GM18951 (cell line): ENCODE data around the gene TRIM69.
"Not testable (repeated sequence)": the region's sequence is repeated elsewhere in the genome, so short reads cannot be mapped to it uniquely, and the experiment has no call there.

Source experiments
- POLR2A ChIP-seq: IDR thresholded peaks from 4 replicates; pipeline ENCODE4 v1.6.1; 2011; ENCODE audit warnings: mild to moderate bottlenecking; ENCODE audit not compliant: insufficient read length, insufficient read depth; ENCODE audit errors: extremely low read depth
- in situ Hi-C: fragments of 300-500 bp; cut with MboI; formaldehyde crosslinking; loops from one replicate; pipeline ENCODE4 v1.12.0; 2022; ENCODE audit warnings: low sequenced_read_pairs, mixed read lengths, inconsistent platforms; ENCODE audit not compliant: unreplicated experiment

The TRIM69 gene

DNA sequence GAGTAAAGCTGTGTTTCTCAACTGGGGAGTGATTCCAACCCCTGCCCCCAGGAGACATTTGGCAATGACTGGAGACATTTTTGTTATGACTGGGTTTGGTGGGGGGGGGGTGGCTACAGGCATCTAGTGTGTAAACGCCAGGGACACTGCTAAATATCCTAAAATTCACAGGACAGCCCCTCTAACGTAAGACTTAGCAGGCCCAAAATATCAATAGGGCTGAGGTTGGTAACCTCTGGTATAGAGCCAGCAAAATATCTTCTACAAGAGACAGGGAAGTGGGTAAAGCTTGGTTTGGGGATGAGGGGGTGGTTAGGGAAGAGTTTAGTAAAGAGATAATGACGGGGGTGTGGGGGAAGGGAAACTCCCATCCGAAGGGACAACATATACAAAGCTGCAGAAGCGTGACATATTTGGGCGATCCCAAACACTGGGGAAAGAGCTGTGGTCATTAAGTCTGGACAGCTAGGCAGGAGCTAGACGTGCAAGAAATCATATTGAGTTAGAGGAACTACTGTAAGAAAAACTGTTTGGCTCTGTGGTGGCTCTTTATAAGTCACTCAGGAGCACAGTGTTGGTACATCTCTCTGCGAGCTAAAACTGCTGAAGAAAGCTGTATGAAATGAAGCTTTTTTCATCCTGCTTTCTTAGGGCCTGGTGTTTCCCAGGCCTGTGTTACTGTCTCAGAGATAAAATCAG, 697 bp upstream of the TRIM69 start:
- in situ Hi-C loops: loop anchor here (10.0 kb wide), 1 partner anchor 141 kb away; no protein-coding TSS in a partner anchor
- TF ChIP-seq POLR2A: no peak

GRCh38 chr15:44738340-44738984, 2.1 kb downstream of the TRIM69 start:
- in situ Hi-C loops: loop anchor here (10.0 kb wide), 1 partner anchor 144 kb away; no protein-coding TSS in a partner anchor
- TF ChIP-seq POLR2A: no peak

DNA sequence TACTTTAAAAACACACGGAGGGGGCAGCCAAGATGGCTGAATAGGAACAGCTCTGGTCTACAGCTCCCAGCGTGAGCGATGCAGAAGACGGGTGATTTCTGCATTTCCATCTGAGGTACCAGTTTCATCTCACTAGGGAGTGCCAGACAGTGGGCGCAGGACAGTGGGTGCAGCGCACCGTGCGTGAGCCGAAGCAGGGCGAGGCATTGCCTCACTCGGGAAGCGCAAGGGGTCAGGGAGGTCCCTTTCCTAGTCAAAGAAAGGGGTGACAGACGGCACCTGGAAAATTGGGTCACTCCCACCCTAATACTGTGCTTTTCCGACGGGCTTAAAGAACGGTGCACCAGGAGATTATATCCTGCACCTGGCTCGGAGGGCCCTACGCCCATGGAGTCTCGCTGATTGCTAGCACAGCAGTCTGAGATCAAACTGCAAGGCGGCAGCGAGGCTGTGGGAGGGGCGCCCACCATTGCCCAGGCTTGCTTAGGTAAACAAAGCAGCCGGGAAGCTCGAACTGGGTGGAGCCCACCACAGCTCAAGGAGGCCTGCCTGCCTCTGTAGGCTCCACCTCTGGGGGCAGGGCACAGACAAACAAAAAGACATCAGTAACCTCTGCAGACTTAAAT, 3.0 kb downstream of the TRIM69 start:
- in situ Hi-C loops: loop anchor here (10.0 kb wide), 1 partner anchor 145 kb away; no protein-coding TSS in a partner anchor

GRCh38 chr15:44743454-44743853, 7.1 kb downstream of the TRIM69 start:
- in situ Hi-C loops: not testable (repeated sequence)

DNA sequence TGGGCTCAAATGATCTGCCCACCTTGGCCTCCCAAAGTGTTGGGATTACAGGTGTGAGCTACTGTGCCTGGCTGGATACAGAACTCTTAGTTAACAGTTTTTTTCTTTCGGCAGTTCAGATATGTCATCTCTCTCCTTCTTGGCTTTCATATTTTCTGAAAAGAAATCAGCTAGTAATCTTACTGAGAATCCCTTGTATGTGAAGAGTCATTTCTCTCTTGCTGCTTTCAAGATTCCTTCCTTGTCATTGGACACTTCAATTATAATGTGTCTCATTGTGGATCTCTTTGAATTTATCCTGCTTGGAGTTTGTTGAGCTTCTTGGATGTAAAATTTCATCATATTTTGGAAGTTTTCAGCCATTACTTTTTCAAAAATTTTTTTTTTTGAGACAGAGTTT, 17.0 kb downstream of the TRIM69 start:
- in situ Hi-C loops: no loop called here
- TF ChIP-seq POLR2A: no peak

DNA sequence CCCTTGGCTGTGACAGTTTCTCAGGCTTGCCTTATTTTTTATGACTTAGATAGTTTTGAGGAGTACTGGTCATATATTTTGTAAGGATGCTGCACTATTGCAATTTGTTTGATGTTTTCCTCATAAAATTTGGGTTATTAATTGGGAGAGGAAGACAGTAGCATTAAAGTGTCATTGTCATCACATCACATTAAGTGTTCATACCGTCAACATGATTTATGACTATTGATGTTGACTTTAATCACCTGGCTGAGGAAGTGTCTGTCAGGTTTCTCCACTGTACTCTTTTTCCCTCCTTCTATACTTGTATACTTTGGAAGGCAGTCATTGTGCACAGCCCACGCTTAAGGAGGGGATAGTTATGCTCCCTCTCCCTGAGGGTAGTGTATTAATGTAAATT, 26.9 kb downstream of the TRIM69 start:
- in situ Hi-C loops: no loop called here

GRCh38 chr15:44763848-44764247, 27.5 kb downstream of the TRIM69 start:
- TF ChIP-seq POLR2A: no peak
- in situ Hi-C loops: no loop called here

More for the DNA sequence above, 26.9 kb downstream of the TRIM69 start:
- TF ChIP-seq POLR2A: no peak

- no peak for TF ChIP-seq POLR2A
- in situ Hi-C loops: no loop called here
Measured at GRCh38 chr15:44765036-44765435, 28.7 kb downstream of the TRIM69 start.

- in situ Hi-C loops: no loop called here
- TF ChIP-seq POLR2A: no peak
Measured at GRCh38 chr15:44769521-44769920, 33.2 kb downstream of the TRIM69 start.

GRCh38 chr15:44770715-44771114, 34.4 kb downstream of the TRIM69 start:
- in situ Hi-C loops: not testable (repeated sequence)

GRCh38 chr15:44775953-44776352, 39.6 kb downstream of the TRIM69 start:
- no peak for TF ChIP-seq POLR2A
- in situ Hi-C loops: no loop called here

DNA sequence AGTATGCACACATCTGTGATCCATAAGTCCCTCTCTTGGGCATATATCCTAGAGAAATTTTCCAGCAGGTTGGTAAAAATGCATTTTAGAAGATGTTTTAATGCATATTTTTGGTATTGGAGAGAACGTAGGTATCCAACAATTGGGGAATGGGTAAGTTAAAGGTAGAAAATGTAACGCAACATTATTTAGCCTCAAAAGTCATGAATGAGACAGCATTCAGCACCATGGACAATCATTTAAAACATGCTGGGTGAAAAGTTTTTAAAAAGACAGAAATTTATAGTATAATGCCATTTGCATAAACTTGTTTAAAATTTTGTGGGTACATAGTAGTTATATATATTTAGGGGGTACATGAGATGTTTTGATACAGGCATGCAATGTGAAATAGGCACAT, 43.4 kb downstream of the TRIM69 start:
- TF ChIP-seq POLR2A: no peak
- in situ Hi-C loops: no loop called here

DNA sequence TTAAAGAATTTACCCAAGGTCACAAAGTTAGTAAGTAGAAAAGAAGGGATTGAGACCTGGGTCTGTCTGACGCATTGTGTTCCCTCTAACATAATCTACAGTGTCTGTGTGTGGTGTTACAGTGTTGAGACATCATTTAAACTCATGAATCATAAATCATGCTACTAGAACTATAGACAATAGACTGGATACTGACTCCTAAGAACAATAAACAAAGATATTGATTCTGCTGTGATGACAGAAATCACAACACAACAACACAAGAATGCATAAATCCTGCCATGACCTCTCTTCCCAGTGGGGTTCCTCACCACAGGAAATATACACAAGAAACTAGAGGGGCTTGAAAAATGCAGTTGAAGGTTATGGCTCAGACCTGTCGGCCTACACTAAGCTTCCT, 44.3 kb downstream of the TRIM69 start:
- no peak for TF ChIP-seq POLR2A
- in situ Hi-C loops: no loop called here
